IPS-20b (cell line): ENCODE results near the gene MVB12B.

ENCODE experiments used
- H3K27ac ChIP-seq: one replicate; pipeline ENCODE4 v1.5.1; 2013; ENCODE audit warnings: low read length
- H3K27me3 ChIP-seq: 2 replicates; pipeline ENCODE4 v1.6.1; 2013; ENCODE audit warnings: mild to moderate bottlenecking, low read length, inconsistent platforms; ENCODE audit not compliant: insufficient read depth
- H3K36me3 ChIP-seq: 2 replicates; pipeline ENCODE4 v1.6.1; 2013; ENCODE audit warnings: low read depth, mild to moderate bottlenecking, inconsistent platforms, low read length, moderate library complexity; ENCODE audit not compliant: insufficient read depth
- H3K4me1 ChIP-seq: 2 replicates; pipeline ENCODE4 v1.6.1; 2013; ENCODE audit warnings: mild to moderate bottlenecking, control low read depth, inconsistent platforms, low read length, moderate library complexity; ENCODE audit not compliant: insufficient read depth
- H3K4me3 ChIP-seq: 2 replicates; pipeline ENCODE4 v1.5.1; 2013; ENCODE audit warnings: mild to moderate bottlenecking, low read length, inconsistent platforms
- H3K9ac ChIP-seq: 2 replicates; pipeline ENCODE4 v1.6.1; 2013; ENCODE audit warnings: low read depth, mild to moderate bottlenecking, inconsistent platforms, low read length, moderate library complexity
- H3K9me3 ChIP-seq: 2 replicates; pipeline ENCODE4 v1.6.1; 2013; ENCODE audit warnings: mild to moderate bottlenecking, low read depth, low read length, inconsistent platforms; ENCODE audit not compliant: insufficient read depth

Gene MVB12B

GRCh38 chr9:126462617-126463016, 136.0 kb downstream of the MVB12B start:
- no peaks in the 10 kb centered on the region for H3K9me3 ChIP-seq
- no peaks in the 10 kb centered on the region for H3K4me1 ChIP-seq
- H3K4me3 ChIP-seq = no peak overlapping the region
- no peaks in the 10 kb centered on the region for H3K27me3 ChIP-seq
- H3K9ac ChIP-seq = no peak overlapping the region
- H3K36me3 ChIP-seq = no peaks in the 10 kb centered on the region
- no peak overlapping the region for H3K27ac ChIP-seq

GRCh38 chr9:126463426-126463825, 136.8 kb downstream of the MVB12B start:
- no peak overlapping the region for H3K4me3 ChIP-seq

GRCh38 chr9:126464694-126465441, 138.2 kb downstream of the MVB12B start:
- Histone ChIP-seq H3K36me3 (no peaks in the 10 kb centered on the region), H3K4me1 (no peaks in the 10 kb centered on the region), H3K4me3 (no peak overlapping the region), H3K9me3 (no peaks in the 10 kb centered on the region), H3K27me3 (no peaks in the 10 kb centered on the region), H3K27ac (no peak overlapping the region), H3K9ac (no peak overlapping the region)

More at GRCh38 chr9:126463426-126463825, 136.8 kb downstream of the MVB12B start:
- Histone ChIP-seq H3K9me3 (no peaks in the 10 kb centered on the region), H3K27me3 (no peaks in the 10 kb centered on the region), H3K27ac (no peak overlapping the region), H3K9ac (no peak overlapping the region), H3K4me1 (no peaks in the 10 kb centered on the region), H3K36me3 (no peaks in the 10 kb centered on the region)

GRCh38 chr9:126465977-126466376, 139.3 kb downstream of the MVB12B start:
- H3K4me3 ChIP-seq = no peak overlapping the region
- H3K9ac ChIP-seq = no peak overlapping the region
- no peaks in the 10 kb centered on the region for H3K27me3 ChIP-seq
- no peaks in the 10 kb centered on the region for H3K9me3 ChIP-seq
- H3K27ac ChIP-seq = no peak overlapping the region
- peaks cover 1% of the 10 kb centered on the region; the same call in 1 of the 2 replicates for H3K4me1 ChIP-seq
- no peaks in the 10 kb centered on the region for H3K36me3 ChIP-seq

- no peak overlapping the region for H3K4me3 ChIP-seq
- H3K27ac ChIP-seq = no peak overlapping the region
- H3K36me3 ChIP-seq = no peaks in the 10 kb centered on the region
- no peaks in the 10 kb centered on the region for H3K9me3 ChIP-seq
- H3K4me1 ChIP-seq = peaks cover 23% of the 10 kb centered on the region
- no peaks in the 10 kb centered on the region for H3K27me3 ChIP-seq
- H3K9ac ChIP-seq = no peak overlapping the region
Observed at GRCh38 chr9:126468141-126468825, 141.7 kb downstream of the MVB12B start.

GRCh38 chr9:126470241-126470993, 143.8 kb downstream of the MVB12B start:
- Histone ChIP-seq H3K36me3 (no peaks in the 10 kb centered on the region), H3K4me3 (no peak overlapping the region), H3K27ac (no peak overlapping the region), H3K4me1 (peaks cover 23% of the 10 kb centered on the region), H3K27me3 (no peaks in the 10 kb centered on the region), H3K9me3 (no peaks in the 10 kb centered on the region), H3K9ac (no peak overlapping the region)

GRCh38 chr9:126471084-126471624, 144.5 kb downstream of the MVB12B start:
- H3K27ac ChIP-seq = no peak overlapping the region
- H3K4me3 ChIP-seq = no peak overlapping the region
- H3K36me3 ChIP-seq = no peaks in the 10 kb centered on the region
- peaks cover 23% of the 10 kb centered on the region for H3K4me1 ChIP-seq
- no peaks in the 10 kb centered on the region for H3K27me3 ChIP-seq
- no peaks in the 10 kb centered on the region for H3K9me3 ChIP-seq
- H3K9ac ChIP-seq = no peak overlapping the region

GRCh38 chr9:126472198-126472947, 145.7 kb downstream of the MVB12B start:
- H3K27me3 ChIP-seq = no peaks in the 10 kb centered on the region
- no peak overlapping the region for H3K4me3 ChIP-seq
- H3K36me3 ChIP-seq = no peaks in the 10 kb centered on the region
- H3K9ac ChIP-seq = no peak overlapping the region
- H3K9me3 ChIP-seq = no peaks in the 10 kb centered on the region
- H3K4me1 ChIP-seq = peaks cover 23% of the 10 kb centered on the region
- H3K27ac ChIP-seq = no peak overlapping the region

GRCh38 chr9:126472948-126473298, 146.3 kb downstream of the MVB12B start:
- Histone ChIP-seq H3K9ac (no peak overlapping the region), H3K27me3 (no peaks in the 10 kb centered on the region), H3K36me3 (no peaks in the 10 kb centered on the region), H3K27ac (no peak overlapping the region), H3K4me1 (peaks cover 23% of the 10 kb centered on the region), H3K9me3 (no peaks in the 10 kb centered on the region), H3K4me3 (no peak overlapping the region)

- no peak overlapping the region for H3K27ac ChIP-seq
- H3K9me3 ChIP-seq = no peaks in the 10 kb centered on the region
- H3K4me3 ChIP-seq = no peak overlapping the region
- H3K9ac ChIP-seq = no peak overlapping the region
- no peaks in the 10 kb centered on the region for H3K27me3 ChIP-seq
- no peaks in the 10 kb centered on the region for H3K36me3 ChIP-seq
- peaks cover 23% of the 10 kb centered on the region for H3K4me1 ChIP-seq
Observed at GRCh38 chr9:126474206-126474765, 147.7 kb downstream of the MVB12B start.
